Adrenal gland (tissue), 5 donors: Measurements from ENCODE around the gene TSPAN9.

Source experiments
- POLR2A ChIP-seq, 2 donors: fragments of 450-650 bp; IDR thresholded peaks; one replicate each; pipeline ENCODE4 v1.6.1; 2017; ENCODE audit warnings: antibody characterized with exemption in 2 of 2, mild to moderate bottlenecking in 2 of 2, moderate library complexity in 1 of 2
- TF ChIP-seq, protein P1 (sequence below), 6 experiments: fragments of 450-650 bp in 4 of 6; fragments of 200-600 bp in 2 of 6; sonication (generic) in 1 of 6; IDR thresholded peaks; 1 replicate in 5 of 6; 2 replicates in 1 of 6; pipeline versions ENCODE4 v1.5.1 to v1.8.0; 2016 to 2021; ENCODE audit warnings: antibody characterized with exemption in 6 of 6, mild to moderate bottlenecking in 2 of 6, moderate library complexity in 1 of 6
- donor health status: DM: no; HTN: no; CAD: no.

DNA sequence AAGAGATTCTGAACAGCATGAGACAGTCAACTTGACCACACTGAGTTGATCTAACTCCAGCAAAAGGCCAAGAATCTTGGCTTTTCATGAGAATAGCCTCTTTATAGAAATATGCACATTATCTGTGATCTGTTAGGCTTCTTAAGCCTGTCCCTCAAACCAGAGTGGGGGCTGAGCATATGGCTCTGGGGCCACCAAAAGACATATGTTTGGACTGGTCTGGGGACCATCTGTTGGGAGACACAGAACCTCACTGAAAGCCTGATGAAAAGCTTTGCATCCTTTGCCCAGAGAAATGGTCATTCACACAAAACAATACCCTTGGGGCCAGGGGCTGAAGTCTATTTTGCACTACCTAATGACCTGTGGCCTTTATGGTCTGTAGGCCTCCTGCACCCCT, 248.6 kb downstream of the TSPAN9 start:
- TF ChIP-seq POLR2A (IDR thresholded peaks at IDR 0.05), result no peak
- TF ChIP-seq, protein P1, sequence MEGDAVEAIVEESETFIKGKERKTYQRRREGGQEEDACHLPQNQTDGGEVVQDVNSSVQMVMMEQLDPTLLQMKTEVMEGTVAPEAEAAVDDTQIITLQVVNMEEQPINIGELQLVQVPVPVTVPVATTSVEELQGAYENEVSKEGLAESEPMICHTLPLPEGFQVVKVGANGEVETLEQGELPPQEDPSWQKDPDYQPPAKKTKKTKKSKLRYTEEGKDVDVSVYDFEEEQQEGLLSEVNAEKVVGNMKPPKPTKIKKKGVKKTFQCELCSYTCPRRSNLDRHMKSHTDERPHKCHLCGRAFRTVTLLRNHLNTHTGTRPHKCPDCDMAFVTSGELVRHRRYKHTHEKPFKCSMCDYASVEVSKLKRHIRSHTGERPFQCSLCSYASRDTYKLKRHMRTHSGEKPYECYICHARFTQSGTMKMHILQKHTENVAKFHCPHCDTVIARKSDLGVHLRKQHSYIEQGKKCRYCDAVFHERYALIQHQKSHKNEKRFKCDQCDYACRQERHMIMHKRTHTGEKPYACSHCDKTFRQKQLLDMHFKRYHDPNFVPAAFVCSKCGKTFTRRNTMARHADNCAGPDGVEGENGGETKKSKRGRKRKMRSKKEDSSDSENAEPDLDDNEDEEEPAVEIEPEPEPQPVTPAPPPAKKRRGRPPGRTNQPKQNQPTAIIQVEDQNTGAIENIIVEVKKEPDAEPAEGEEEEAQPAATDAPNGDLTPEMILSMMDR (IDR thresholded peaks at IDR 0.05), result no peak
